ENCODE data around the gene PTDSS2.

DNA sequence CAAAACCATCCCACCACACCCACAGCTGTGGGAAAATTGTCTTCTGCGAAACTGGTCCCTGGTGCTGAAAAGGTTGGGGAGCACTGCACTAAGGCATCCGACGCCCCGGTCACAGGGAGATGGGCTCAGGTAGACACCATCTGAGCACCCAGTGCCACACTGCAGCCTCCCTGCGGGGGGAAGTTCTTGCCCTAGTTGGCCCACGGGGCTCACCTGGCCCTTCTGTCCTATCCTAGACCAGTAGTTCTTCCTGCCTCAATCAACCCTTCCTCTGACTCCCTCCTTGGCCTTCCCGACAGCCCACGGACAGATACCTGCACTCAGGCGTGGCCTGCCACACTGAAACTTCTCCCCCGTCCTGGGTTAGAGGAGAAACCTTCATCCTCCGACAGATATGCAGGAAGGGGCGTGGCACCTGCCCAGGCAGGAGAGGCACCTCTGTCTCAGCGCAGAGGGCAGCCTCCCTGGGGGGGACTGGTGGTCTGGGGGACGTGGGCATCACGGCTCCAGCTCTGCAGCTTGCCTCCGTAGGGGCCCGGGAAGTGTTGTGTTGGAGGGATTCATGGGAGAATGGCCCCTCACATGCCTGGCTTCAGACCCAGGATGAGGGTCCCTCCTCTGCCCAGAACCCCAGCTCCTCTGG is 12.7 kb upstream of the PTDSS2 start:
- TF ChIP-seq, protein P1, sequence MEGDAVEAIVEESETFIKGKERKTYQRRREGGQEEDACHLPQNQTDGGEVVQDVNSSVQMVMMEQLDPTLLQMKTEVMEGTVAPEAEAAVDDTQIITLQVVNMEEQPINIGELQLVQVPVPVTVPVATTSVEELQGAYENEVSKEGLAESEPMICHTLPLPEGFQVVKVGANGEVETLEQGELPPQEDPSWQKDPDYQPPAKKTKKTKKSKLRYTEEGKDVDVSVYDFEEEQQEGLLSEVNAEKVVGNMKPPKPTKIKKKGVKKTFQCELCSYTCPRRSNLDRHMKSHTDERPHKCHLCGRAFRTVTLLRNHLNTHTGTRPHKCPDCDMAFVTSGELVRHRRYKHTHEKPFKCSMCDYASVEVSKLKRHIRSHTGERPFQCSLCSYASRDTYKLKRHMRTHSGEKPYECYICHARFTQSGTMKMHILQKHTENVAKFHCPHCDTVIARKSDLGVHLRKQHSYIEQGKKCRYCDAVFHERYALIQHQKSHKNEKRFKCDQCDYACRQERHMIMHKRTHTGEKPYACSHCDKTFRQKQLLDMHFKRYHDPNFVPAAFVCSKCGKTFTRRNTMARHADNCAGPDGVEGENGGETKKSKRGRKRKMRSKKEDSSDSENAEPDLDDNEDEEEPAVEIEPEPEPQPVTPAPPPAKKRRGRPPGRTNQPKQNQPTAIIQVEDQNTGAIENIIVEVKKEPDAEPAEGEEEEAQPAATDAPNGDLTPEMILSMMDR (conservative IDR thresholded peaks at IDR 0.05; ENCODE audit: low read length), result no peak
- no peak for TF ChIP-seq EZH2phosphoT487 (IDR thresholded peaks at IDR 0.05; ENCODE audit: borderline replicate concordance)
